Natural killer cell (primary cell): ENCODE results near the gene AIFM2. TPM values are rescaled to one million over a fixed set of nuclear protein-coding genes. Genes with fewer than 3 reads are reported as not detected.
A peak's percentile ranks its signal among the peaks of the same experiment; 100 is the strongest.

ENCODE experiments used
- ATAC-seq, 3 donors: fragments of 150-1000 bp in 2 of 3; fragments of 200-7000 bp in 1 of 3; cut with Tn5 transposase; 1 replicate in 1 of 3; 2 replicates in 2 of 3; pipeline ENCODE4 v1.10.0; 2021; ENCODE audit warnings: mild to moderate bottlenecking in 2 of 3, moderate library complexity in 2 of 3
- DNase-seq, 2 donors: peaks; one replicate each; pipeline versions ENCODE4 v3.0.0 to v3.0.0-alpha.2; 2013 to 2021; ENCODE audit warnings: mixed read lengths in 1 of 2
- H3K27ac ChIP-seq: one replicate; pipeline ENCODE4 v1.5.1; 2013; ENCODE audit warnings: mild to moderate bottlenecking, low read length
- H3K27me3 ChIP-seq: one replicate; pipeline ENCODE4 v1.6.1; 2013; ENCODE audit warnings: low read length; ENCODE audit not compliant: control insufficient read depth, insufficient read depth
- H3K36me3 ChIP-seq: one replicate; pipeline ENCODE4 v1.6.1; 2013; ENCODE audit warnings: low read length; ENCODE audit not compliant: control insufficient read depth, insufficient read depth
- H3K4me1 ChIP-seq: one replicate; pipeline ENCODE4 v1.6.1; 2013; ENCODE audit warnings: low read length; ENCODE audit not compliant: control insufficient read depth, insufficient read depth
- H3K4me3 ChIP-seq: one replicate; pipeline ENCODE4 v1.5.1; 2013; ENCODE audit warnings: low read length
- H3K9me3 ChIP-seq: one replicate; pipeline ENCODE4 v1.6.1; 2013; ENCODE audit warnings: low read length; ENCODE audit not compliant: control insufficient read depth, insufficient read depth
- H3K27ac Mint-ChIP-seq, 2 donors: one replicate each; pipeline ENCODE4 v1.8.0; 2022; ENCODE audit warnings: mild to moderate bottlenecking in 2 of 2, mixed read lengths in 2 of 2, moderate library complexity in 1 of 2
- H3K27me3 Mint-ChIP-seq, 2 donors: one replicate each; pipeline ENCODE4 v1.8.0; 2022; ENCODE audit warnings: low read depth in 2 of 2, mixed read lengths in 2 of 2
- H3K36me3 Mint-ChIP-seq: one replicate; pipeline ENCODE4 v1.8.0; 2022; ENCODE audit warnings: mixed read lengths
- H3K4me1 Mint-ChIP-seq, 2 donors: one replicate each; pipeline ENCODE4 v1.8.0; 2022; ENCODE audit warnings: mixed read lengths in 2 of 2
- H3K4me3 Mint-ChIP-seq: one replicate; pipeline ENCODE4 v1.8.0; 2022; ENCODE audit warnings: mild to moderate bottlenecking, moderate library complexity, mixed read lengths
- H3K9me3 Mint-ChIP-seq, 2 donors: one replicate each; pipeline ENCODE4 v1.8.0; 2022; ENCODE audit warnings: mixed read lengths in 2 of 2
- WGBS: methylation state at CpG from one replicate; pipeline ENCODE4 v1.1.7; 2013; ENCODE audit warnings: missing lambda C conversion rate; ENCODE audit not compliant: insufficient coverage; 5-methylcytosine and 5-hydroxymethylcytosine counted together
- intact Hi-C: fragments of 100-400 bp; cut with micrococcal nuclease; formaldehyde crosslinking; loops from one replicate; pipeline ENCODE4 v1.14.2; 2022
- total RNA-seq, 4 donors: library from RNA; stranded (reverse); fragments of 120-200 nt in 1 of 4; gene quantifications; one replicate each; pipeline versions ENCODE4 v1.2.3 to v1.2.4, GENCODE V29; 2013 to 2022
- TF ChIP-seq, protein P1 (sequence below): fragments of 200-600 bp; IDR thresholded peaks from one replicate; pipeline ENCODE4 v1.8.0; 2022; ENCODE audit warnings: antibody characterized with exemption

Gene AIFM2
- total RNA-seq, 3 donors from 2014 or later (not counting 1 experiment from before 2014, with no cell fraction given), result 3.7 to 4.2 (median 3.9) TPM

DNA sequence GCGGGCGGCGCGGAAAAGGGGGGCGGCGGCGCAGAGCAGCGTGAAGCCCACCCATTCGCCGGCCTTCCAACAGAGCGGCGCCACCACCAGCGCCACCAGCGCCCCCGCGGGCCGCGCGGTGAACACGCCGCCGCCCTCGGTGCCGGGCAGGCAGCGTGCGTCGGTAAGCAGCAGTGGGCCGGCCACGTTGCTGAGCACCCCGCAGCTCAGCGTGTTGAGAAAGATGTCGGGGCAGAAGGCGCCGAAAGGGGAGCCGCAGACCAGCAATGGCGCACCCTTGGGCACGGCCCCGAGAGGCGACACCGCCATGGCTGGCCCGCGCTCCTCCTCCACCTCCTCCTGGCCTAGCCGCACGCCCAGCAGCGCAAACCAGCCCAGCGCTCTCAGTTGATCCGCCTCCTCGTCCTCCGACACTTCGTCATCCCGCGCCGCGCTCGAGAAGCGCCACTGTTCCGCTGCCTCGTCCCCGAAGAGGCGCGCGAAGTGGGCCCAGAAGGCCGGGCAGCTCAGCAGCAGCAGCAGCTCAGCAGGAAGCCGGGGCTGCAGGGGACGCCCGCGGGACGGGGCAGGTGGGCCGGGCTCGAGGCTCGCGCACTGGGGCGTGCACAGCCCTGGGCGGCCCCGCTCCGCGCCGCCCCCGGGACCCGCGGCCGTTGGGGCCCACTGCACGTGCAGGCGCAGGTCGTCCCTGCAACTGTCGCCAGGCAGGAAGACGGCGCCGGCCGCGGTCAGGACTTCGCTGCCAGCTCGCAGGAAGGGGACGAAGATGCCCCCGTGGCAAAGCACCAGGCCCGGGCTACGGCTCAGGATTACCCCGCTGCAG is 13.3 kb upstream of the AIFM2 start:
- intact Hi-C loops, result loop anchor here (1.0 to 2.0 kb wide), 2 partner anchors 17 to 24 kb away; partner anchors contain the start of gene SAR1A
- H3K4me1 ChIP-seq, result peaks cover 25% of the 10 kb centered on the region
- ATAC-seq (peak; percentile 58 to 75 (median 66)), DNase-seq (peak; percentile 72 to 86)
- Mint-ChIP-seq H3K9me3 (no peaks in the 10 kb centered on the region), H3K4me1 (peaks cover 29 to 39% of the 10 kb centered on the region in 2 donors), H3K27me3 (no peaks in the 10 kb centered on the region), H3K27ac (peak overlapping the region; percentile 90), H3K36me3 (no peaks in the 10 kb centered on the region), H3K4me3 (peak overlapping the region; percentile 92)
- WGBS, result under 1% methylated on average over 98 of the region's 98 CpGs
- H3K4me3 ChIP-seq, result peak overlapping the region; percentile 70
- H3K36me3 ChIP-seq, result peaks cover 13% of the 10 kb centered on the region
- TF ChIP-seq, protein P1, sequence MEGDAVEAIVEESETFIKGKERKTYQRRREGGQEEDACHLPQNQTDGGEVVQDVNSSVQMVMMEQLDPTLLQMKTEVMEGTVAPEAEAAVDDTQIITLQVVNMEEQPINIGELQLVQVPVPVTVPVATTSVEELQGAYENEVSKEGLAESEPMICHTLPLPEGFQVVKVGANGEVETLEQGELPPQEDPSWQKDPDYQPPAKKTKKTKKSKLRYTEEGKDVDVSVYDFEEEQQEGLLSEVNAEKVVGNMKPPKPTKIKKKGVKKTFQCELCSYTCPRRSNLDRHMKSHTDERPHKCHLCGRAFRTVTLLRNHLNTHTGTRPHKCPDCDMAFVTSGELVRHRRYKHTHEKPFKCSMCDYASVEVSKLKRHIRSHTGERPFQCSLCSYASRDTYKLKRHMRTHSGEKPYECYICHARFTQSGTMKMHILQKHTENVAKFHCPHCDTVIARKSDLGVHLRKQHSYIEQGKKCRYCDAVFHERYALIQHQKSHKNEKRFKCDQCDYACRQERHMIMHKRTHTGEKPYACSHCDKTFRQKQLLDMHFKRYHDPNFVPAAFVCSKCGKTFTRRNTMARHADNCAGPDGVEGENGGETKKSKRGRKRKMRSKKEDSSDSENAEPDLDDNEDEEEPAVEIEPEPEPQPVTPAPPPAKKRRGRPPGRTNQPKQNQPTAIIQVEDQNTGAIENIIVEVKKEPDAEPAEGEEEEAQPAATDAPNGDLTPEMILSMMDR, result peak; percentile 49
- H3K9me3 ChIP-seq, result no peaks in the 10 kb centered on the region
- no peaks in the 10 kb centered on the region for H3K27me3 ChIP-seq
- peak overlapping the region; percentile 67 for H3K27ac ChIP-seq

DNA sequence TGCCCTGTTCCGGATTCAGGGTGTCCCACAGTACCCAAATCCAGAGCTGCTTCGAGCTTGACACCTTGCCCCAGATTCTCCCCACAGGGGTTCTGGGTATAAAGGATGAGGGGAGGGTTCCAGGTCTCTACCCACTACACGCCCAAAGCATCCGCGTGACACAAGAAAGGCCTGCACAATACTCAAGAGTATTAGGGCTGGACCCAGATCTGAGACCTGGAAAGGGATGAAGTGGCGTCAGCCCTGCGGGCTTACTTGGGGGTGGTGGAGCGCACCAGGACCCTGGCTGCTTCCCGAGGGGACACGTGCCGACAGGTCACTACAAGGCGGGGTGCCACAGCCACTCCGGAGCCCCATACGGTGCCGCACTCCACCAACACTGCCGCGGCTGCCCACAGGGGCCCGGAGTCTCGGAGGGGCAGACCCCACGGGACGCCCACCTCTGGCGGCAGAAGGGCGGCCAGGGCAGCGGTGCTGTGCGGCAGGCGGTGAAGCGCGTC is 12.6 kb upstream of the AIFM2 start:
- Mint-ChIP-seq H3K27me3 (no peaks in the 10 kb centered on the region), H3K4me3 (peak overlapping the region; percentile 92), H3K27ac (peak overlapping the region; percentile 90), H3K9me3 (no peaks in the 10 kb centered on the region), H3K36me3 (no peaks in the 10 kb centered on the region), H3K4me1 (peaks cover 26 to 39% of the 10 kb centered on the region in 2 donors)
- peak overlapping the region; percentile 77 for H3K27ac ChIP-seq
- DNase-seq (no peak), ATAC-seq (no peak)
- WGBS, result 9% methylated on average over 27 of the region's 28 CpGs
- H3K9me3 ChIP-seq, result no peaks in the 10 kb centered on the region
- H3K4me1 ChIP-seq, result peaks cover 25% of the 10 kb centered on the region
- peak overlapping the region; percentile 46 for H3K4me3 ChIP-seq
- TF ChIP-seq, protein P1, result no peak
- intact Hi-C loops, result no loop called here
- no peaks in the 10 kb centered on the region for H3K27me3 ChIP-seq
- peaks cover 6% of the 10 kb centered on the region for H3K36me3 ChIP-seq

DNA sequence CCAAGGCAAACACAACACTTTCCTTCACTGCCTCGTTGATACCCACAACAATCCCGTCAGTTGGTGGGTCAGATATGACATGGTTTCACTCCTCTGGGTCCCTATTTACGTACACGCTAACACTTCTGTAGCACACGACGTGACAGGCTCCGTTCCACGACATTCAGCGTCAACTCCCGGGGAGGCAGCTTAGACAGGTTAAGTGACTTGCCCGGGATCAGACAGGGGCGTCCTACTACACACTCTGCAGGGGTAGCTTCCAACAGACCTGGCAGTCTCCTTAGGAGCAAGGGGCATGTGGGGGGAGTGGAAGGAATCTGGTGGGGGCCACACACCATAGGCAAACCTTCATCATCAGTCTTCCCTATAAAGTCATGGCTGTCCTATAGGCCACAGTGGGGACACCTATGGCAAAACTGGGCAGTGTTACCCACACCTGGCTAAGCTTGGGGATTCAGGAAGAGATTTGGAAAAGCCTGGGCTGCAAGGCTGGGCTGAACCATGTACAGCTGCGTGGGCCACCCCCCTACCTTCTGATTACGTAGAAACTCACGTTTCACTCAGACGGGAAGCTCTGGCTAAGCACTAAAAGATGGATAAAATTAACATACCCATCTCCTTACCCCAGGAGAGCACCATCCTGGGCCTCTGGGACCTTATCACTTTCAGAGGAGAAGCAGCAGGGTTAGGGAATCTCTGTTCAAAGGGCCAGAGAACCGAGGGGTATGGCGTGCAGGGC is 11.9 kb upstream of the AIFM2 start:
- Mint-ChIP-seq H3K4me3 (peak overlapping the region; percentile 92), H3K36me3 (no peaks in the 10 kb centered on the region), H3K4me1 (peaks cover 26 to 33% of the 10 kb centered on the region in 2 donors), H3K27ac (peak overlapping the region; percentile 90), H3K9me3 (no peaks in the 10 kb centered on the region), H3K27me3 (no peaks in the 10 kb centered on the region)
- peaks cover 25% of the 10 kb centered on the region for H3K4me1 ChIP-seq
- no peaks in the 10 kb centered on the region for H3K27me3 ChIP-seq
- H3K4me3 ChIP-seq, result no peak overlapping the region
- H3K36me3 ChIP-seq, result peaks cover 5% of the 10 kb centered on the region
- no peak for ATAC-seq
- DNase-seq, result no peak
- H3K9me3 ChIP-seq, result no peaks in the 10 kb centered on the region
- no peak overlapping the region for H3K27ac ChIP-seq
- 86% methylated on average over 18 of the region's 18 CpGs for WGBS
- TF ChIP-seq, protein P1, result no peak
- intact Hi-C loops, result no loop called here
